Measurements from ENCODE around the gene CLIC6. TPM values are rescaled to one million over a fixed set of nuclear protein-coding genes. Genes with fewer than 3 reads are reported as not detected.
"Not testable (repeated sequence)": the region's sequence is repeated elsewhere in the genome, so short reads cannot be mapped to it uniquely, and the experiment has no call there.

CLIC6 gene
- total and polyA plus RNA-seq, 9 of the 15 experiments (the other 6 are each of a cell fraction or from before 2014, with no cell fraction given): not detected

DNA sequence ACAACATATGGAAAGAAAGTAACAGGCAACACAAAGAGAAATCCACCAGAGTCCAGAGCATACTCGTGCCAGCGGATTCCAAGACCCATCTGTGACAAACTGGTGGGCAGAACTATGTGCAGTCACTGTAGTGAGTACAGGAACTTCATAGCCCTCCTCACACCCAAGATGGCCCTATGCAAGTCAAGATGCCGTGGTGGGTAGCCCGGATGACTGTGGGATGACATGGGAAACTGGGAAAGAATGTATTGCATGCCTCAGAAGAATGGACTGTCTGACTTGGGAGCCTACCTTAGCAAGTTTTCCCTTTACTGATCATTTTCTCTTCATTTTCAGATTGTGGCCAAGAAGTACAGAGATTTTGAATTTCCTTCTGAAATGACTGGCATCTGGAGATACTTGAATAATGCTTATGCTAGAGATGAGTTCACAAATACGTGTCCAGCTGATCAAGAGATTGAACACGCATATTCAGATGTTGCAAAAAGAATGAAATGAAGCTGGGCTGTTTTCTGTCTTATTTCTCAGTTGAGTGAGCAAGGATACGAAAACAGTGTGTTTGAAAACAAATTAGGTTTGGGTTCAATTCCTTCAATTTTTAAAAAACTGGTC lies 47.3 kb downstream of the CLIC6 start:
- Histone ChIP-seq H2AFZ (ENCODE audit: low read depth, low read length) (no peak overlapping the region), H3K9ac (ENCODE audit: insufficient read depth in 1 of 2, low read depth in 2 of 2, low read length in 2 of 2) (no peak overlapping the region), H3K4me3 (no peak overlapping the region), H3K9me1 (ENCODE audit: control insufficient read depth, insufficient read depth, low read length) (no peaks in the 10 kb centered on the region), H3K4me1 (replicated peaks in 1 of 2; ENCODE audit: control insufficient read depth in 2 of 2, insufficient read depth in 2 of 2, low read length in 2 of 2) (peaks cover 0 to 13% of the 10 kb centered on the region in 2 experiments; a peak in 3 of 5 replicates), H3K27me3 (ENCODE audit: control insufficient read depth in 2 of 2, insufficient read depth in 2 of 2, low read length in 2 of 2) (peaks cover 23 to 35% of the 10 kb centered on the region in 2 experiments), H3K79me2 (ENCODE audit: control insufficient read depth, insufficient read depth, low read length) (no peaks in the 10 kb centered on the region), H4K20me1 (replicated peaks; ENCODE audit: control insufficient read depth, insufficient read depth, low read length) (no peaks in the 10 kb centered on the region), H3K9me3 (replicated peaks; ENCODE audit: control insufficient read depth, insufficient read depth, low read depth, low read length) (no peaks in the 10 kb centered on the region), H3K27ac (ENCODE audit: extremely low read depth, low read depth, low read length) (no peak overlapping the region), H3K4me2 (ENCODE audit: insufficient read depth, low read length) (no peak overlapping the region; the same call in 1 of the 2 replicates), H3K36me3 (ENCODE audit: control insufficient read depth, insufficient read depth, low read length) (no peaks in the 10 kb centered on the region)
- intact Hi-C loops (cut with micrococcal nuclease): no loop called here
- TF ChIP-seq SMAD3 (CRISPR knock-in tag; conservative IDR thresholded peaks at IDR 0.05) (0 out of 2 replicates have a peak, but pooled peaks have one; percentile 58), POLR2G (IDR thresholded peaks at IDR 0.05; ENCODE audit: low read depth, low read length) (no peak), KAT8 (IDR thresholded peaks at IDR 0.05; ENCODE audit: low read depth) (no peak), SREBF1 (IDR thresholded peaks at IDR 0.05; ENCODE audit: borderline replicate concordance, low read depth, low read length) (no peak), MEF2D (tag; conservative IDR thresholded peaks at IDR 0.05; ENCODE audit: low read depth) (no peak), PYGO2 (tag; IDR thresholded peaks at IDR 0.05) (peak; percentile 78; the same call in 1 of the 2 replicates), KLF6 (CRISPR knock-in tag; IDR thresholded peaks at IDR 0.05; ENCODE audit: borderline replicate concordance) (peak; percentile 65; the same call in 1 of the 2 replicates), SMAD4 (CRISPR knock-in tag; conservative IDR thresholded peaks at IDR 0.05) (peak; percentile 72)
- TF ChIP-seq, protein P1, sequence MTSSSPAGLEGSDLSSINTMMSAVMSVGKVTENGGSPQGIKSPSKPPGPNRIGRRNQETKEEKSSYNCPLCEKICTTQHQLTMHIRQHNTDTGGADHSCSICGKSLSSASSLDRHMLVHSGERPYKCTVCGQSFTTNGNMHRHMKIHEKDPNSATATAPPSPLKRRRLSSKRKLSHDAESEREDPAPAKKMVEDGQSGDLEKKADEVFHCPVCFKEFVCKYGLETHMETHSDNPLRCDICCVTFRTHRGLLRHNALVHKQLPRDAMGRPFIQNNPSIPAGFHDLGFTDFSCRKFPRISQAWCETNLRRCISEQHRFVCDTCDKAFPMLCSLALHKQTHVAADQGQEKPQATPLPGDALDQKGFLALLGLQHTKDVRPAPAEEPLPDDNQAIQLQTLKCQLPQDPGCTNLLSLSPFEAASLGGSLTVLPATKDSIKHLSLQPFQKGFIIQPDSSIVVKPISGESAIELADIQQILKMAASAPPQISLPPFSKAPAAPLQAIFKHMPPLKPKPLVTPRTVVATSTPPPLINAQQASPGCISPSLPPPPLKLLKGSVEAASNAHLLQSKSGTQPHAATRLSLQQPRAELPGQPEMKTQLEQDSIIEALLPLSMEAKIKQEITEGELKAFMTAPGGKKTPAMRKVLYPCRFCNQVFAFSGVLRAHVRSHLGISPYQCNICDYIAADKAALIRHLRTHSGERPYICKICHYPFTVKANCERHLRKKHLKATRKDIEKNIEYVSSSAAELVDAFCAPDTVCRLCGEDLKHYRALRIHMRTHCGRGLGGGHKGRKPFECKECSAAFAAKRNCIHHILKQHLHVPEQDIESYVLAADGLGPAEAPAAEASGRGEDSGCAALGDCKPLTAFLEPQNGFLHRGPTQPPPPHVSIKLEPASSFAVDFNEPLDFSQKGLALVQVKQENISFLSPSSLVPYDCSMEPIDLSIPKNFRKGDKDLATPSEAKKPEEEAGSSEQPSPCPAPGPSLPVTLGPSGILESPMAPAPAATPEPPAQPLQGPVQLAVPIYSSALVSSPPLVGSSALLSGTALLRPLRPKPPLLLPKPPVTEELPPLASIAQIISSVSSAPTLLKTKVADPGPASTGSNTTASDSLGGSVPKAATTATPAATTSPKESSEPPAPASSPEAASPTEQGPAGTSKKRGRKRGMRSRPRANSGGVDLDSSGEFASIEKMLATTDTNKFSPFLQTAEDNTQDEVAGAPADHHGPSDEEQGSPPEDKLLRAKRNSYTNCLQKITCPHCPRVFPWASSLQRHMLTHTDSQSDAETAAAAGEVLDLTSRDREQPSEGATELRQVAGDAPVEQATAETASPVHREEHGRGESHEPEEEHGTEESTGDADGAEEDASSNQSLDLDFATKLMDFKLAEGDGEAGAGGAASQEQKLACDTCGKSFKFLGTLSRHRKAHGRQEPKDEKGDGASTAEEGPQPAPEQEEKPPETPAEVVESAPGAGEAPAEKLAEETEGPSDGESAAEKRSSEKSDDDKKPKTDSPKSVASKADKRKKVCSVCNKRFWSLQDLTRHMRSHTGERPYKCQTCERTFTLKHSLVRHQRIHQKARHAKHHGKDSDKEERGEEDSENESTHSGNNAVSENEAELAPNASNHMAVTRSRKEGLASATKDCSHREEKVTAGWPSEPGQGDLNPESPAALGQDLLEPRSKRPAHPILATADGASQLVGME (CRISPR knock-in tag; IDR thresholded peaks at IDR 0.05): 0 out of 2 replicates have a peak, but pooled peaks have one; percentile 29
- ChIA-PET CTCF (ENCODE audit: low intra/inter-chr PET ratio) (no interaction called here), POLR2A (no interaction called here)
- in situ Hi-C loops (cut with MboI): no loop called here
- ATAC-seq (no peak), DNase-seq (ENCODE audit: extremely low read depth in 1 of 4, low spot score in 3 of 4) (no peak), FAIRE-seq (no peak)
- BruUV-seq (replicated peaks): no TSS peak
- 6% methylated on average over 7 of the region's 7 CpGs for WGBS (ENCODE audit: insufficient coverage, low coverage, missing lambda C conversion rate)

DNA sequence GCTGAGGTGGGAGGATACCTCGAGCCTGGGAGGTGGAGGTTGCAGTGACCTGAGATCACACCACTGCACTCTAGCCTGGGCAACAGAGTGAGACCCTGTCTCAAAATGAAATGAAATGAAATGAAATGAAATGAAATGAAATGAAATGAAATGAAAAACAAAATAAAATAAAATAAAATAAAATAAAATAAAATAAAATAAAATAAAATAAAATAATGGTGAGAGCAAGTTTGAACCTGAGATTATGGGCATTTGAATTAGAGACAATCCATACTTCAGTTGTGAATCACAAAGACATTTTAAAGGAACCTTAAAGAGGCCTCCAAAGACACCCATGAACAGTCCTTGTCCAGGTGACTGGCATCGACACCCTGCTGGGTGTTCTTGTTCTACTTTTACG lies 49.7 kb downstream of the CLIC6 start:
- in situ Hi-C loops (cut with MboI); H3K9me3 ChIP-seq (replicated peaks; ENCODE audit: control insufficient read depth, insufficient read depth, low read depth, low read length); BruUV-seq (replicated peaks); H4K20me1 ChIP-seq (replicated peaks; ENCODE audit: control insufficient read depth, insufficient read depth, low read length); H3K9ac ChIP-seq (ENCODE audit: insufficient read depth in 1 of 2, low read depth in 2 of 2, low read length in 2 of 2); FAIRE-seq; POLR2A ChIA-PET; DNase-seq (ENCODE audit: extremely low read depth in 1 of 4, low spot score in 3 of 4); H3K27ac ChIP-seq (ENCODE audit: extremely low read depth, low read depth, low read length); H3K4me2 ChIP-seq (ENCODE audit: insufficient read depth, low read length); H3K79me2 ChIP-seq (ENCODE audit: control insufficient read depth, insufficient read depth, low read length); H3K4me3 ChIP-seq; intact Hi-C loops (cut with micrococcal nuclease); ATAC-seq; H3K9me1 ChIP-seq (ENCODE audit: control insufficient read depth, insufficient read depth, low read length); H3K36me3 ChIP-seq (ENCODE audit: control insufficient read depth, insufficient read depth, low read length); H2AFZ ChIP-seq (ENCODE audit: low read depth, low read length): not testable (repeated sequence)
- CTCF ChIA-PET (ENCODE audit: low intra/inter-chr PET ratio): interaction anchor here (0.7 kb wide), 1 partner anchor 1320 kb away, joined by 3 read pairs; no protein-coding TSS in a partner anchor
- H3K27me3 ChIP-seq (ENCODE audit: control insufficient read depth in 2 of 2, insufficient read depth in 2 of 2, low read length in 2 of 2): peaks cover 18 to 29% of the 10 kb centered on the region in 2 experiments
- peaks cover 0 to 13% of the 10 kb centered on the region in 2 experiments; a peak in 4 of 5 replicates for H3K4me1 ChIP-seq (replicated peaks in 1 of 2; ENCODE audit: control insufficient read depth in 2 of 2, insufficient read depth in 2 of 2, low read length in 2 of 2)
- WGBS (ENCODE audit: insufficient coverage, low coverage, missing lambda C conversion rate): 20% methylated on average over 3 of the region's 3 CpGs
